Sigmoid colon (tissue), 3 donors: Measurements from ENCODE around the gene IL6ST.

Experiments
- POLR2A ChIP-seq, 2 donors: fragments of 450-650 bp; IDR thresholded peaks; one replicate each; pipeline ENCODE4 v1.6.1; 2016; ENCODE audit warnings: antibody characterized with exemption in 2 of 2, mild to moderate bottlenecking in 2 of 2, moderate library complexity in 2 of 2
- TF ChIP-seq, protein P1 (sequence below), 4 experiments: fragments of 450-650 bp in 3 of 4; fragments of 200-600 bp in 1 of 4; IDR thresholded peaks; one replicate each; pipeline ENCODE4 v1.5.1; 2016 to 2019; ENCODE audit warnings: antibody characterized with exemption in 4 of 4, mild to moderate bottlenecking in 3 of 4, moderate library complexity in 2 of 4

DNA sequence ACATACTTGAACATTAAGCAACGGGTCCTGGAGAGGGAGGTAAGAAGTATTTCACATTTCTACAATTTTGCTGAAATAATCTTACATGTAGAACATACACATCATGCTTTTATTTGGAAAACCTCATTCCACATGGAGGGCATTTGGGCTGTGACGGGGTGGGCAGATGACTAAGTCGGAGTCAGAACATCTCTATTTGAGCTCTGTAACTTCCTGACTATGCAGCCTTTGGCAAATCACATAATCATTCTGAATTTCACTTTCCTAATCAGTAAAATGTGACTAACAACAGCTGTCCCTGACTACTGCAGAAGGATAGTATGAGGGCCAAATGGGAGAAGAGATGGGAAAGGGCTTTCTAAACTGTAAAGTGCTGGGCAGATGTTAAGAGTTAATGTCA is 17.1 kb upstream of the IL6ST start:
- TF ChIP-seq POLR2A (IDR thresholded peaks at IDR 0.05): no peak
- TF ChIP-seq, protein P1, sequence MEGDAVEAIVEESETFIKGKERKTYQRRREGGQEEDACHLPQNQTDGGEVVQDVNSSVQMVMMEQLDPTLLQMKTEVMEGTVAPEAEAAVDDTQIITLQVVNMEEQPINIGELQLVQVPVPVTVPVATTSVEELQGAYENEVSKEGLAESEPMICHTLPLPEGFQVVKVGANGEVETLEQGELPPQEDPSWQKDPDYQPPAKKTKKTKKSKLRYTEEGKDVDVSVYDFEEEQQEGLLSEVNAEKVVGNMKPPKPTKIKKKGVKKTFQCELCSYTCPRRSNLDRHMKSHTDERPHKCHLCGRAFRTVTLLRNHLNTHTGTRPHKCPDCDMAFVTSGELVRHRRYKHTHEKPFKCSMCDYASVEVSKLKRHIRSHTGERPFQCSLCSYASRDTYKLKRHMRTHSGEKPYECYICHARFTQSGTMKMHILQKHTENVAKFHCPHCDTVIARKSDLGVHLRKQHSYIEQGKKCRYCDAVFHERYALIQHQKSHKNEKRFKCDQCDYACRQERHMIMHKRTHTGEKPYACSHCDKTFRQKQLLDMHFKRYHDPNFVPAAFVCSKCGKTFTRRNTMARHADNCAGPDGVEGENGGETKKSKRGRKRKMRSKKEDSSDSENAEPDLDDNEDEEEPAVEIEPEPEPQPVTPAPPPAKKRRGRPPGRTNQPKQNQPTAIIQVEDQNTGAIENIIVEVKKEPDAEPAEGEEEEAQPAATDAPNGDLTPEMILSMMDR (IDR thresholded peaks at IDR 0.05): no peak
